T-helper 17 cell (primary cell): ENCODE measurements around the gene OR2J3. TPM values are rescaled to one million over a fixed set of nuclear protein-coding genes. Genes with fewer than 3 reads are reported as not detected.
"Not testable (repeated sequence)": the region's sequence is repeated elsewhere in the genome, so short reads cannot be mapped to it uniquely, and the experiment has no call there.

Experiments
- ATAC-seq: fragments of 150-1000 bp; cut with Tn5 transposase; 2 replicates; pipeline ENCODE4 v1.10.0; 2021; ENCODE audit warnings: mild to moderate bottlenecking, moderate library complexity
- DNase-seq, 3 donors: peaks; one replicate each; pipeline versions ENCODE4 v3.0.0 to v3.0.0-alpha.2; 2020 to 2021
- H3K9me3 ChIP-seq: one replicate; pipeline ENCODE4 v1.7.0; 2013; ENCODE audit warnings: low read length, mild to moderate bottlenecking; ENCODE audit not compliant: control insufficient read depth, poor library complexity, severe bottlenecking
- H3K27ac Mint-ChIP-seq: one replicate; pipeline ENCODE4 v1.8.0; 2022; ENCODE audit warnings: mild to moderate bottlenecking, moderate library complexity, mixed read lengths
- H3K27me3 Mint-ChIP-seq: one replicate; pipeline ENCODE4 v1.8.0; 2022; ENCODE audit warnings: mixed read lengths
- H3K36me3 Mint-ChIP-seq: one replicate; pipeline ENCODE4 v1.8.0; 2022; ENCODE audit warnings: low read depth, mixed read lengths
- H3K4me1 Mint-ChIP-seq: one replicate; pipeline ENCODE4 v1.8.0; 2022; ENCODE audit warnings: mild to moderate bottlenecking, mixed read lengths
- H3K4me3 Mint-ChIP-seq: one replicate; pipeline ENCODE4 v1.8.0; 2022; ENCODE audit warnings: mild to moderate bottlenecking, moderate library complexity, mixed read lengths
- total RNA-seq, 4 donors: library from RNA in 2 of 4; stranded (reverse) in 2 of 4; gene quantifications; one replicate each; pipeline ENCODE4 v1.2.3 and lab custom pipeline; 2022 to 2026

OR2J3 gene
- total RNA-seq, 2 donors from 2014 or later = not detected

DNA sequence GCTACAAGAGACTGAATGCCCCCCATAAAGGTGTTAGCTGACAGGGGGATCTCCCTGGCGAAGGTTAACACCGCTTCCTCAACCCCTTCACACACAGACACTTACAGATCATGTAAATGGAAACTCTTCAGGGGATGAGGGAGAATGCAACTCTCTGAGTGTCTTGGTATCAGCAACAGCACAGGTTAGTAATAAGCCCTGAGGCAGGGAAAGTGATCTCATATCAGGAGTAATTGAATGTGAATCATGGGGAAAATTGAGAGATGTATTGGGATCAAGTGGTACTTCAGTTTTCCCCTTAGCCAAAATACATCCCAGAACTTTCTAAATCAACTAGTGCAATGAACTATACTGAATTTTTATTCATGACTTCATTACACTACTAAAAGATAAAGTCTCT lies 23.8 kb downstream of the OR2J3 start:
- DNase-seq (no peak), ATAC-seq (no peak)
- no peak overlapping the region for H3K4me3 Mint-ChIP-seq
- H3K27ac Mint-ChIP-seq = no peak overlapping the region
- H3K9me3 ChIP-seq = no peaks in the 10 kb centered on the region
- peaks cover 7% of the 10 kb centered on the region for H3K36me3 Mint-ChIP-seq
- H3K27me3 Mint-ChIP-seq = peaks cover 64% of the 10 kb centered on the region
- H3K4me1 Mint-ChIP-seq = no peaks in the 10 kb centered on the region

DNA sequence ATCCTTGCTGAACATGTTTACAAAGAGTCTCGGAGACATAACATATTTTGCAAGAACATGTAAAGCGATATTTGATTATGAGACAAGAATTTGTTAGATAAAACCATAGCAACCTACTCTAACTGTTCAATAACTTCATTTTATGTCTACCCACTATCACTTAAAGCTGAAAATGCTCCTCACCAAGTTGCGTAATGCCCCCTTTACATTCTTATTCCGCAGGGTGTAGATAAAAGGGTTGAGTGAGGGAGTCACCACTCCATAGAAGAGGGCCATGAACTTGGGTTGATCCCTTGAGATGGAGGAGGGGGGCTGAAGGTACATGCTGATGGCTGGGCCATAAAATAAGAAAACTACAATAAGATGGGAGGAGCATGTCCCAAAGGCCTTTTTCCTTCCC lies 29.9 kb downstream of the OR2J3 start:
- Mint-ChIP-seq H3K4me3 (no peak overlapping the region), H3K4me1 (no peaks in the 10 kb centered on the region), H3K27me3 (peaks cover 46% of the 10 kb centered on the region), H3K27ac (no peak overlapping the region), H3K36me3 (peaks cover 4% of the 10 kb centered on the region)
- H3K9me3 ChIP-seq = no peaks in the 10 kb centered on the region
- DNase-seq (no peak), ATAC-seq (no peak)

DNA sequence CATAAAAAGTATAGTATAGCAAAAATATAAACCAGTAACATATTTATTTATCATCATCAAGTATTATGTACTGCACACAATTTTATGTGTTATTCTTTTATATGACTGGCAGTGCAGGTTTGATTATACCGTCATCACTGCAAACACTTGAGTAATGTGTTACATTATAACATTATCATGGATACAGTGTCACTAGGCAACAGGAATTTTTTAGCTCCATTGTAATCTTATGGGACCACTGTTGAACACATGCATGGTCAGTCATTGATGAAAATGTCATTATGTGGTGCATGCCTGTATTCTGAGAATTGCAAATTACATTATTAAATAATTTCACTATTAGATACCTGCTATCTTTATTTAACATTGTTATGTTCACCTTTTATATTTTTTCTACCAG lies 33.7 kb downstream of the OR2J3 start:
- ATAC-seq (no peak), DNase-seq (no peak)
- H3K4me3 Mint-ChIP-seq = no peak overlapping the region
- H3K27me3 Mint-ChIP-seq = peaks cover 34% of the 10 kb centered on the region
- H3K27ac Mint-ChIP-seq = no peak overlapping the region
- H3K36me3 Mint-ChIP-seq = no peaks in the 10 kb centered on the region
- no peaks in the 10 kb centered on the region for H3K9me3 ChIP-seq
- H3K4me1 Mint-ChIP-seq = no peaks in the 10 kb centered on the region

DNA sequence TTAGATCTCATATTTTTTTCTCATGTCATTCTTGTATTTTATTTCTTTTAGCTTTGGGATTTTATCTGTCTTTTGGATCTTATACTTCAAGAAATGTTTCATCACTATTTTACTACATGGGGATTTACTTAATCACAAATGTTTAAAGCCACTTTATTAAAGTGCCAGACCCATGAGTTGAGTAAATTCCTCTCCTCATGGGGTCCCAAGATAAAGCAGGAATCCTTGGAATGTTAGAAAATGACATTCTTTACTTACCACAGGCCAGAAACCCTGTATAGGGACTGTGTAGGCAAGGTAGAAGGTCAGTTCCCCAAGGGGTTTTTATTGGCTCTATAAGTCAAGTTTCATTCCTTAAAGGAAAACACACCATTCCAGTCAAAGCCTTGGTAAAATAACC lies 34.5 kb downstream of the OR2J3 start:
- H3K9me3 ChIP-seq = no peaks in the 10 kb centered on the region
- Mint-ChIP-seq H3K27ac (no peak overlapping the region), H3K4me1 (no peaks in the 10 kb centered on the region), H3K4me3 (no peak overlapping the region), H3K27me3 (peaks cover 34% of the 10 kb centered on the region), H3K36me3 (no peaks in the 10 kb centered on the region)
- no peak for DNase-seq
- ATAC-seq = no peak

DNA sequence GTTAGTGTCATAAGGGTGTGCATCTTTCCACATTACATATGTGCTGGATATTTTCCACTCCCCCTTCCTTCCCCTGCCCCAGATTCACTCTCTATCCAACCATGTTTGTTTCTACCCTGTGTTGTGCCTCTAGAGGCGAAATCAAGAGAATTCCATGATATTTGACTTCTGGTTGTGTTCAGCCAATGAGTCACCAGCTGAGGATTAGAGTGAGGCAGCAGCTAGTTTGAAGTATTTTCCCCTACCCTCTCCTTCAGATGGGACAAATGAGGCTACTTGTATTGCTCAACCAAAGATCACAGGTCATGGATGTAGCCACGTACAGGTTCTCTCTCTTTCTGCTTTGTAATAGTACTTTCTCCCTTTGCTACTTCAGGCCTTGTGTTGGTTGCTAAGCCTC lies 38.3 kb downstream of the OR2J3 start:
- no peak for DNase-seq
- no peaks in the 10 kb centered on the region for H3K4me1 Mint-ChIP-seq
- peaks cover 11% of the 10 kb centered on the region for H3K27me3 Mint-ChIP-seq
- H3K36me3 Mint-ChIP-seq = no peaks in the 10 kb centered on the region
- no peak for ATAC-seq
- H3K27ac Mint-ChIP-seq = no peak overlapping the region
- peaks cover 3% of the 10 kb centered on the region for H3K9me3 ChIP-seq
- H3K4me3 Mint-ChIP-seq = no peak overlapping the region

DNA sequence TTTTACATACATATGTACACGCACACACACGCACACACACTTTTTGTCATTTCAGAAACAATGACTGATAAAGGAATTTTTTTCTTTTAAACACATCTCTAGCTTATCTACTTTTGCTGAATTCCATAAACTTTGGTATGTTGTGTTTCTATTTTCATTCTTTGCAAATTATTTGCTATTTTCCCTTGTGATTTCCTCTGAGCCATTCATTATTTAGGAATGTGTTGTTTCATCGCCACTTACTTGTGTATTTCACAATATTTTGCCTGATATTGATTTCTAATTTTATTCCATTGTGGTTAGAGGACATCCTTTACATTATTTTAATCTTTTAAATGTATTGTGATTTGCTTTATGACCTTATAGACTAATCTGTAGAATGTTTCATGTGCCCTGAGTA lies 39.2 kb downstream of the OR2J3 start:
- Mint-ChIP-seq H3K27ac (no peak overlapping the region), H3K4me3 (no peak overlapping the region), H3K27me3 (peaks cover 11% of the 10 kb centered on the region), H3K36me3 (no peaks in the 10 kb centered on the region), H3K4me1 (no peaks in the 10 kb centered on the region)
- no peak for ATAC-seq
- peaks cover 3% of the 10 kb centered on the region for H3K9me3 ChIP-seq
- no peak for DNase-seq

DNA sequence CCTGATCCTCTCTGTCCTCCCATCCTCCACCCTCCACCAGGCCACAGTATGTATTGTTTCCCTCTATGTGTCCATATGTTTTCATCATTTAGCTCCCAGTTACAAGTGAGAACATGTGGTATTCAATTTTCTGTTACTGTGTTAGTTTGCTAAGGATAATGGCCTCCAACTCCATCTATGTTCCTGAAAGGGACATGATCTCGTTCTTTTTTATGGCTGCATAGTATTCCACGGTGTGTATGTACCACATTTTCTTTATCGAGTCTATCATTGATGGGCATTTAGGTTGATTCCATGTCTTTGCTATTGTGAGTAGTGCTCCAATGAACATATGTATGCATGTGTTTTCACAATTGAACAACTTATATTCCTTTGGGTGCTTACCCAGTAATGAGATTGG lies 41.6 kb downstream of the OR2J3 start:
- H3K27me3 Mint-ChIP-seq = peaks cover 15% of the 10 kb centered on the region
- not testable (repeated sequence) for H3K9me3 ChIP-seq, ATAC-seq, H3K4me3 Mint-ChIP-seq, DNase-seq, H3K4me1 Mint-ChIP-seq, H3K36me3 Mint-ChIP-seq, H3K27ac Mint-ChIP-seq

DNA sequence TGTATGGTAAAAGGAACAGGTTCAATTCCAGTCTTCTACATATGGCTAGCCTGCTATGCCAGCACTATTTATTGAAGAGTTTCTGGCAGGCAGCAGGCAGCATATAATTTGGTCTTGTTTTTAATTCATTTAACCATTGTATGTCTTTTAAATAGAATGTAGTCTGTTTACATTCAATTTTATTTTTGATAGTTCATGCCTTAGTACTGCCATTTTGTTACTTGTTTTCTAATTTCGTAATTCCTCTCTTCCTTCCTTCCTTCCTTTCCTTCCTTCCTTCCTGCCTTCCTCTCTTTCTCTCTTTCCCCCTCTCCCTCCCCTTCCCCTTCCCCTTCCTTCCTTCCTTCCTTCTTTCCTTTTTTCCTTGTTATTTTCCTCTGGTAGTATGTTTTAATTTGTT lies 45.2 kb downstream of the OR2J3 start:
- ATAC-seq (no peak), DNase-seq (no peak)
- peaks cover 3% of the 10 kb centered on the region for H3K9me3 ChIP-seq
- no peaks in the 10 kb centered on the region for H3K36me3 Mint-ChIP-seq
- no peak overlapping the region for H3K4me3 Mint-ChIP-seq
- H3K27me3 Mint-ChIP-seq = peaks cover 16% of the 10 kb centered on the region
- no peaks in the 10 kb centered on the region for H3K4me1 Mint-ChIP-seq
- H3K27ac Mint-ChIP-seq = no peak overlapping the region

DNA sequence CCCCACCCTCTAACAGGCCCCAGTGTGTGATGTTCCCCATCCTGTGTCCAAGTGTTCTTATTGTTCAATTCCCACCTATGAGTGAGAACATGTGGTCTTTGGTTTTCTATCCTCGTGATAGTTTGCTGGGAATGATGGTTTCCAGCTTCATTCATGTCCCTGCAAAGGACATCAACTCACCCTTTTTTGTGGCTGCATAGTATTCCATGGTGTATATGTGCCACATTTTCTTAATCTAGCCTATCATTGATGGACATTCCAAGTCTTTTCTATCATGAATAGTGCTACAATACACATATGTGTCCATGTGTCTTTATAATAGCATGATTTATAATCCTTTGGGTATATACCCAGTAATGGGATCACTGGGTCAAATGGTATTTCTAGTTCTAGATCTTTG lies 47.3 kb downstream of the OR2J3 start:
- peaks cover 22% of the 10 kb centered on the region for H3K27me3 Mint-ChIP-seq
- ATAC-seq, DNase-seq, H3K36me3 Mint-ChIP-seq, H3K9me3 ChIP-seq, H3K27ac Mint-ChIP-seq, H3K4me3 Mint-ChIP-seq, H3K4me1 Mint-ChIP-seq: not testable (repeated sequence)

DNA sequence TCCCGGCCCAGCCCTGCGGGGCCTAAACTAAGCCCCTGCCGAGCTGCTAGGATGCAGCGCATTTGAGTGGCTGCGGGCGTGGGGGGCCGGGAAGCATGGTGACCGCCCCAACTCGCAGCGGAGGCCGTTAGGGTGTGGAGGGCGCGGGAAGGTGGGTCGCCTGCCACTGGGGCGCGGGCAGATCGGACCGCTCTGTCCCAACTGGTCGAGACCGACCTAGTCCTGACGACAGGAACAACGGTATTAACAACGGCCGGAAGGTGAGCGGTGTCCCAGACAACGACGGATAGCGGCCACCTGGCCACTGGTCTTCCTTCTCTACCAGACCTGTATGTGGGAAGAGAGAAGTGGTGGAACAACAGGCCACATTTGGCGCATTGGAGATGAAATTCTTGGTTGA lies 52.1 kb downstream of the OR2J3 start:
- not testable (repeated sequence) for H3K4me3 Mint-ChIP-seq, H3K4me1 Mint-ChIP-seq, H3K27ac Mint-ChIP-seq, H3K36me3 Mint-ChIP-seq, DNase-seq, H3K9me3 ChIP-seq, ATAC-seq
- peaks cover 53% of the 10 kb centered on the region for H3K27me3 Mint-ChIP-seq

Other genes starting within 250 kb of the OR2J3 start
- 10 to 100 TPM; 21.9 to 22.0 TPM for gene TRIM27, start 184.1 kb upstream of the OR2J3 start, total RNA-seq
- under 1 TPM; 0.10 to 0.40 TPM for gene ZNF311, start 102.7 kb upstream of the OR2J3 start, total RNA-seq
- gene OR2W1, start 62.9 kb upstream of the OR2J3 start, total RNA-seq = not detected
- gene OR2B3, start 20.7 kb upstream of the OR2J3 start, total RNA-seq = not detected
- gene OR2J1, start 8.6 kb upstream of the OR2J3 start, total RNA-seq = not detected
- gene OR2J2, start 62.8 kb downstream of the OR2J3 start, total RNA-seq = not detected
- gene OR14J1, start 193.6 kb downstream of the OR2J3 start, total RNA-seq = not detected